Osteocyte (in vitro differentiated cells): ENCODE measurements around the gene ARL14EP. TPM values are rescaled to one million over a fixed set of nuclear protein-coding genes. Genes with fewer than 3 reads are reported as not detected.

Experiments used
- DNase-seq: peaks from one replicate; pipeline ENCODE4 v3.0.0; 2021; ENCODE audit warnings: mixed read lengths; ENCODE audit not compliant: unreplicated experiment; ENCODE audit errors: extremely low spot score
- H3K27ac Mint-ChIP-seq: one replicate; pipeline ENCODE4 v1.8.0; 2021; ENCODE audit warnings: mild to moderate bottlenecking, mixed read lengths; ENCODE audit not compliant: unreplicated experiment
- H3K27me3 Mint-ChIP-seq: one replicate; pipeline ENCODE4 v1.8.0; 2021; ENCODE audit warnings: mixed read lengths; ENCODE audit not compliant: unreplicated experiment
- H3K36me3 Mint-ChIP-seq: one replicate; pipeline ENCODE4 v1.8.0; 2021; ENCODE audit warnings: mixed read lengths; ENCODE audit not compliant: unreplicated experiment
- H3K4me1 Mint-ChIP-seq: one replicate; pipeline ENCODE4 v1.8.0; 2021; ENCODE audit warnings: mixed read lengths; ENCODE audit not compliant: unreplicated experiment
- H3K4me3 Mint-ChIP-seq: one replicate; pipeline ENCODE4 v1.8.0; 2021; ENCODE audit warnings: mild to moderate bottlenecking, moderate library complexity, mixed read lengths; ENCODE audit not compliant: unreplicated experiment
- H3K9me3 Mint-ChIP-seq: one replicate; pipeline ENCODE4 v1.8.0; 2021; ENCODE audit warnings: mixed read lengths; ENCODE audit not compliant: unreplicated experiment
- CTCF ChIP-seq: fragments of 200-600 bp; sonication (generic); IDR thresholded peaks from 2 replicates; pipeline ENCODE4 v1.5.0; 2021; ENCODE audit warnings: antibody characterized with exemption, mild to moderate bottlenecking, moderate library complexity
- total RNA-seq: library from RNA; stranded (reverse); gene quantifications from 2 replicates; pipeline ENCODE4 v1.2.1, GENCODE V29; 2021

ARL14EP gene
- total RNA-seq, 1 donor from 2014 or later, result 21.7 TPM

GRCh38 chr11:30326114-30326778 lies 3.3 kb downstream of the ARL14EP start:
- peaks cover 5% of the 10 kb centered on the region for H3K36me3 Mint-ChIP-seq
- H3K4me1 Mint-ChIP-seq, result peaks cover 33% of the 10 kb centered on the region
- no peaks in the 10 kb centered on the region for H3K27me3 Mint-ChIP-seq
- H3K27ac Mint-ChIP-seq, result no peak overlapping the region
- TF ChIP-seq CTCF, result no peak
- no peaks in the 10 kb centered on the region for H3K9me3 Mint-ChIP-seq
- no peak for DNase-seq
- no peak overlapping the region for H3K4me3 Mint-ChIP-seq

DNA sequence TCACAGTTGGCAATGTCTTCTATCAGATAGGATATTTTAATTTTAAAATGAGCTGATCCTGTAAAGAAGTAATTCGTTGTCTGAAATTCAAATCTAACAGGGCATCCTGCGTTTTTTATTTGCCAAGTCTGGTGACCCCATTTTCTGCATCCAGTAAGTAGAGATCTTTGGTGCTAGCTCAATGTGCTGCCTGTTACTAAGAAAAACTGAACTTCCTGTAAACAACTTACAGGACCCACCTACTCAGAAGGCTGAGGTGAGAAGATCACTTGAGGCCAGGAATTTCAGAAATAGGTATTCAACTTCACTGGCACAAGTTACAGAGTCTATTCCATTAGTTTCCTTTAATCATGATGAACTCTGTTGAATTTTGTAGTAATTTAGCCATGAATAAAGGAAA lies 4.0 kb downstream of the ARL14EP start:
- Mint-ChIP-seq H3K4me1 (peaks cover 33% of the 10 kb centered on the region), H3K27ac (no peak overlapping the region)

DNA sequence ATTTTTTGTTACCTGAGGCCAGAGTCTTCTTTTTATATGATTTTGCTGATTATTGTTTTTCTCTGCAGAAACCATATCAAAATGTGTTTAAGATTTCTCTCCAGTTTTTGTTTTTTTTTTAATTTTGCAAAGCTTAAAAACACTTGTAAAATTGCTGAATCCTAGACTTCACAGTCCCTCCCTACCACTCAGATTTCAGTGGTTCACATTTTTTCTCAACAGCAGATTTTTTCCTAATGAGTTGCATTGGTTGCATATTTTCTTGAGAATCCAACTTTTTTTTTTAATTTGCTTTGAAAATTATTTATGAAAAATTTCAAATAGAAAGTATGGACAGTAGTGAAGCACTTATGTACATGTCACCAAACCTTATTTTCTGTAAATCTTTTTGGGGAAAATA lies 5.8 kb downstream of the ARL14EP start:
- no peak for DNase-seq
- Mint-ChIP-seq H3K36me3 (peaks cover 24% of the 10 kb centered on the region), H3K4me1 (peaks cover 27% of the 10 kb centered on the region), H3K27ac (peak overlapping the region; percentile 36), H3K9me3 (no peaks in the 10 kb centered on the region), H3K27me3 (no peaks in the 10 kb centered on the region), H3K4me3 (no peak overlapping the region)
- TF ChIP-seq CTCF, result no peak

More for the DNA sequence above, 4.0 kb downstream of the ARL14EP start:
- TF ChIP-seq CTCF, result no peak
- Mint-ChIP-seq H3K27me3 (no peaks in the 10 kb centered on the region), H3K9me3 (no peaks in the 10 kb centered on the region), H3K36me3 (peaks cover 10% of the 10 kb centered on the region), H3K4me3 (no peak overlapping the region)
- no peak for DNase-seq

DNA sequence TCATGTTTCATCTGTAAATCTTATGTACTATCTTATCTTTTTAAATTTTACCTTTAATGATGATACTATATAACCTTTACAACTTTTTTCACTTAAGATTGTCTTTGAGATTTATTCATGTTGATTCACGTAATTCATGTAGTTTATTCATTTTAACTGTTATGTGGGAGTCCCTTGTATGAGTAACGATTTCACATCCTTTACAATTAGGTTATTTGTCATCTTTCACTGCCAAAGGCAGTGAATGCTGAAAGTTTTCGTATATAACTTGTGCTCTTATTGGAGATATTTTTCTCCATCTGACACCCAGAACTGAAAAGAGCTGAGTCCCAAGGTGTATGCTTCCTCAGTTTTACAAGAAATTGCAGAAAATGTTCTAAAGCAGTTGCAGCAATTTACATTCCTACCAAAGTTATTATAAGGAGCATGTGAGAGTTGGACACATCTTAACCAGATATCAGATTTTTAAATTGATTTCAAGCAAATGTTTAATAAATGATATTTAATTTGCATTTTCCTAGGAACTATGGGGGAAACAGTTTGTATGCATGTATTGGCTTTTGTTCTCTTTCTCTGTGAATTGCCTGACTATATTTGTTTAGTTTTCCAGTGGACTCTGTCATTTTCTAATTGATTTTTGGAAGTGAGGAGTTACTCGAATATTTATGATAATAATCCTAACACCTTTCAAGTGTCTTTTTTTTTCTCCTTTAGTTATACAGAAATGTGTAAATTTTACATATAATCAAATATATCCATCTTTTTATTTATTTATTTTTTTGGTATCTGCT lies 6.4 kb downstream of the ARL14EP start:
- H3K27ac Mint-ChIP-seq, result no peak overlapping the region
- no peaks in the 10 kb centered on the region for H3K27me3 Mint-ChIP-seq
- DNase-seq, result no peak
- TF ChIP-seq CTCF, result no peak
- H3K9me3 Mint-ChIP-seq, result no peaks in the 10 kb centered on the region
- H3K4me3 Mint-ChIP-seq, result no peak overlapping the region
- peaks cover 23% of the 10 kb centered on the region for H3K4me1 Mint-ChIP-seq
- H3K36me3 Mint-ChIP-seq, result peaks cover 25% of the 10 kb centered on the region

- H3K4me3 Mint-ChIP-seq, result no peak overlapping the region
- peaks cover 44% of the 10 kb centered on the region for H3K36me3 Mint-ChIP-seq
- no peaks in the 10 kb centered on the region for H3K27me3 Mint-ChIP-seq
- no peaks in the 10 kb centered on the region for H3K9me3 Mint-ChIP-seq
- H3K4me1 Mint-ChIP-seq, result peaks cover 10% of the 10 kb centered on the region
- no peak for DNase-seq
- peak; percentile 51 for TF ChIP-seq CTCF
- no peak overlapping the region for H3K27ac Mint-ChIP-seq
These were observed 10.5 kb downstream of the ARL14EP start for GRCh38 chr11:30333405-30333804.
